Activated B cell treated with CpG ODN at 0.5 μM for 24 hours (primary cell): ENCODE measurements around the gene LRRC61. TPM values are rescaled to one million over a fixed set of nuclear protein-coding genes. Genes with fewer than 3 reads are reported as not detected.

Experiments used
- ATAC-seq: fragments of 200-7000 bp; cut with Tn5 transposase; one replicate; pipeline ENCODE4 v1.10.0; 2021; ENCODE audit warnings: low read depth, mild to moderate bottlenecking, moderate library complexity
- CTCF ChIA-PET: fragments of 350-600 bp; sonication (Branson Sonifier 250); formaldehyde crosslinking; loops from one replicate; lab custom pipeline; 2021; ENCODE audit warnings: antibody characterized with exemption; lab: Charles Lee
- POLR2A ChIA-PET: fragments of 350-600 bp; sonication (Branson Sonifier 250); formaldehyde crosslinking; loops from one replicate; lab custom pipeline; 2021; ENCODE audit warnings: antibody characterized with exemption; lab: Charles Lee
- DNase-seq: peaks from one replicate; pipeline ENCODE4 v3.0.0; 2022
- H3K27ac Mint-ChIP-seq: one replicate; pipeline ENCODE4 v1.8.0; 2020; ENCODE audit warnings: mixed read lengths
- H3K27me3 Mint-ChIP-seq: one replicate; pipeline ENCODE4 v1.8.0; 2021; ENCODE audit warnings: mixed read lengths
- H3K36me3 Mint-ChIP-seq: one replicate; pipeline ENCODE4 v1.8.0; 2021; ENCODE audit warnings: low read depth, mixed read lengths
- H3K4me1 Mint-ChIP-seq: one replicate; pipeline ENCODE4 v1.8.0; 2021; ENCODE audit warnings: mixed read lengths
- H3K4me3 Mint-ChIP-seq: one replicate; pipeline ENCODE4 v1.8.0; 2020; ENCODE audit warnings: mild to moderate bottlenecking, mixed read lengths
- H3K9me3 Mint-ChIP-seq: one replicate; pipeline ENCODE4 v1.8.0; 2020; ENCODE audit warnings: mixed read lengths
- intact Hi-C: fragments of 100-400 bp; cut with micrococcal nuclease; formaldehyde crosslinking; loops from one replicate; pipeline ENCODE4 v1.15.1; 2024
- total RNA-seq: library from RNA; stranded (reverse); gene quantifications from 2 replicates; pipeline ENCODE4 v1.2.3, GENCODE V29; 2022
- TF ChIP-seq, protein P1 (sequence below): fragments of 200-600 bp; IDR thresholded peaks from one replicate; pipeline ENCODE4 v1.8.0; 2022; ENCODE audit warnings: antibody characterized with exemption, mild to moderate bottlenecking

LRRC61 gene
- total RNA-seq, 1 donor from 2014 or later, result 11.0 TPM

DNA sequence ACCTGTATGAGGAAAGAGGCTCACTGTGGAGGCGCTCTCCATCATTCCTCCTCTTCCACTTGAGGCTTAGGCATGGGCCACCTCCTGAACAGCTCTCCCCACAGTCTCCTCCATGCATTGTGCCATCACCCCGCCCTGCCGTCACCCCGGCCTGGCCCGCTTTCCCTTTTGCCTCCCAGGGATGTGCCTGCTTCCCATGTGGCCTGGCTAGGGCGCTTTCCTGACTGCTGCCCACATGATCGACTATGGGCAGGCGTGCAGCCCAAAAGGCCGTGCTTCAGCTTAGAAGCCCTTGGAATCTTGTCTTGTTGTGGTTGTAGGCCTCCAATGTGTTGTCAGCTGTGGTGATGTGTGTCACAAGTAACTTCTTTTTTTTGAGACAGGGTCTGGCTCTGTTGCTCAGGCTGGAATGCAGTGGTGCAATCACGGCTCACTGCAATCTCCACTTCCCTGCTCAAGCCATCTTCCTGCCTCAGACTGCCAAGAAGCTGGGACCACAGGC is 2.0 kb downstream of the LRRC61 start:
- DNase-seq (no peak), ATAC-seq (no peak)
- Mint-ChIP-seq H3K4me3 (peak overlapping the region; percentile 93), H3K36me3 (peaks cover 44% of the 10 kb centered on the region), H3K27me3 (no peaks in the 10 kb centered on the region), H3K9me3 (no peaks in the 10 kb centered on the region), H3K4me1 (peaks cover 34% of the 10 kb centered on the region), H3K27ac (no peak overlapping the region)
- intact Hi-C loops, result loop anchor here (10.0 kb wide), 1 partner anchor 1190 kb away; the partner anchor contains the start of gene RHEB
- ChIA-PET CTCF (no interaction called here), POLR2A (no interaction called here)
- TF ChIP-seq, protein P1, sequence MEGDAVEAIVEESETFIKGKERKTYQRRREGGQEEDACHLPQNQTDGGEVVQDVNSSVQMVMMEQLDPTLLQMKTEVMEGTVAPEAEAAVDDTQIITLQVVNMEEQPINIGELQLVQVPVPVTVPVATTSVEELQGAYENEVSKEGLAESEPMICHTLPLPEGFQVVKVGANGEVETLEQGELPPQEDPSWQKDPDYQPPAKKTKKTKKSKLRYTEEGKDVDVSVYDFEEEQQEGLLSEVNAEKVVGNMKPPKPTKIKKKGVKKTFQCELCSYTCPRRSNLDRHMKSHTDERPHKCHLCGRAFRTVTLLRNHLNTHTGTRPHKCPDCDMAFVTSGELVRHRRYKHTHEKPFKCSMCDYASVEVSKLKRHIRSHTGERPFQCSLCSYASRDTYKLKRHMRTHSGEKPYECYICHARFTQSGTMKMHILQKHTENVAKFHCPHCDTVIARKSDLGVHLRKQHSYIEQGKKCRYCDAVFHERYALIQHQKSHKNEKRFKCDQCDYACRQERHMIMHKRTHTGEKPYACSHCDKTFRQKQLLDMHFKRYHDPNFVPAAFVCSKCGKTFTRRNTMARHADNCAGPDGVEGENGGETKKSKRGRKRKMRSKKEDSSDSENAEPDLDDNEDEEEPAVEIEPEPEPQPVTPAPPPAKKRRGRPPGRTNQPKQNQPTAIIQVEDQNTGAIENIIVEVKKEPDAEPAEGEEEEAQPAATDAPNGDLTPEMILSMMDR, result no peak

DNA sequence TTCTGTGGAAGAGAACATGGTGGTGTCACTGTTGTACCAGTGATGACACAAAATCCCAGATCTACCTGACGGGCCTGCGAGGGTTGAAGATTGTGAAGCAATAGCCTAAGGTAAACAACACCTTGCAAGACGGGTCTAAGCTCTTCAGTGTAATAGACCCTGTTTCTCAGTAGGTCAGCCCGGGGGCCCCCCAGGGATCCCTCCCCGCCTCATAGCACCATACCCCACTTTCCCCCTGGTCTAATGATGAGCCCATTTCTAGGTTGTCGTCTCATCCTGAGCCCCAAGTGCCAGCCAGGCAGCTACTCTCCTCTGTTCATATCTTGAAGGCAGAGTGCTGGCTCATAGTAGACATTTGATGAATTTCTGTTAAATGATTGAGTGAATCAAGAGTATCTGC is 2.7 kb downstream of the LRRC61 start:
- no peaks in the 10 kb centered on the region for H3K9me3 Mint-ChIP-seq

DNA sequence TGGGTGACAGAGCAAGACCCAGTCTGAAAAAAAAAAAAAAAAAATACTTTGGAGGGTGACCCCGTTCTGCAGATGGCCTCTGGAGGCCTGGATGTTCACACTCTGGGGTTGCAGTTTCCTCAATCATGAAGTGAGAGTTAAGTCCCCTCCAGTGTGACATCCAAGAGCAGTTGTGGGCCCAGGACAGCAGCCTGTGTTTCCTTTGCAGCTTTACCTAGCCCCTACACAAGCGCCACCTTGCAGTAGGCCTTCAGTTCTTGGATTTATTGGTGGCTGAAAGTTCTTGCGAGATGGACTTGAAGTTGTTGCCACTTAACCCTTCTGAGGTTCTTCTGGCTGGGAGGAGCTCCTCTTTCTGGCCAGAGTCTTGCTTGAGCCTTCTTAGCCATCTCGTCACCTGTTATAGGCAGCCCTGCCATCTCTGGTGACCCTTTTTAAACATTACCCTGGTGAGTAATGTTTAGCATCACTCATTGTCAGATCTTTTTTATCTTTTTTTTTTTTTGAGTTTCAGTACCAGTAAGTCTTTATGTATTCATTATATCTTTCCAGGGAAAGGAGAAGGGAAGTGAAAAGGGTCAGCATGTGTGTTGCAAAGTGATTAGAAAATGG is 3.6 kb downstream of the LRRC61 start:
- POLR2A ChIA-PET, result interaction anchor here (0.6 kb wide), 1 partner anchor 40 kb away, joined by 3 read pairs; no protein-coding TSS in a partner anchor
- TF ChIP-seq, protein P1, result no peak
- CTCF ChIA-PET, result no interaction called here
- H3K27ac Mint-ChIP-seq, result no peak overlapping the region
- intact Hi-C loops, result loop anchor here (10.0 kb wide), 1 partner anchor 1188 kb away; the partner anchor contains the start of gene RHEB
- ATAC-seq (no peak), DNase-seq (no peak)
- H3K36me3 Mint-ChIP-seq, result peaks cover 55% of the 10 kb centered on the region
- peaks cover 26% of the 10 kb centered on the region for H3K4me1 Mint-ChIP-seq
- H3K9me3 Mint-ChIP-seq, result no peaks in the 10 kb centered on the region
- H3K4me3 Mint-ChIP-seq, result no peak overlapping the region
- H3K27me3 Mint-ChIP-seq, result no peaks in the 10 kb centered on the region

More for the DNA sequence above, 2.7 kb downstream of the LRRC61 start:
- DNase-seq (no peak), ATAC-seq (no peak)
- ChIA-PET CTCF (no interaction called here), POLR2A (interaction anchor here (0.6 kb wide), 1 partner anchor 41 kb away, joined by 3 read pairs; no protein-coding TSS in a partner anchor)
- Mint-ChIP-seq H3K27me3 (no peaks in the 10 kb centered on the region), H3K4me3 (no peak overlapping the region), H3K27ac (no peak overlapping the region), H3K36me3 (peaks cover 49% of the 10 kb centered on the region), H3K4me1 (peaks cover 32% of the 10 kb centered on the region)
- TF ChIP-seq, protein P1, result no peak
- intact Hi-C loops, result loop anchor here (10.0 kb wide), 1 partner anchor 1189 kb away; the partner anchor contains the start of gene RHEB

DNA sequence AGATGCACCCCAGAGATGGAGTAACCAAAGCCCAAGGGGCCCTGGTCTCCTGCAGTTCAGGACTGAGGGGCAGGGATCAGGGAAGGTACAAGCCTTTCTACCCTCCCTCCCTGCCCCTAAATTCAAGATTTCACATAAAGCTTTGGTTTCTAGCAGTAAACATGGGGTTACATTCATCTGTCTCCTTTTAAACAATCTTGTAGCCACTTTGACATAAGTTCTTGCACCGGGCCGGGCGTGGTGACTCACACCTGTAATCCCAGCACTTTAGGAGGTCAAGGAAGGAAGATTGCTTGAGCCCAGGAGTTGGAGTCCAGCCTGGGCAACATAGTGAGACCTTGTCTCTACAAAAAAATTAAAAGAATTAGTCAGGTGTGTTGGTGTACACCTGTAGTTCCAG is 4.2 kb downstream of the LRRC61 start:
- TF ChIP-seq, protein P1, result no peak
- no peak for DNase-seq
- H3K4me1 Mint-ChIP-seq, result peaks cover 21% of the 10 kb centered on the region
- ChIA-PET CTCF (no interaction called here), POLR2A (no interaction called here)
- no peak overlapping the region for H3K4me3 Mint-ChIP-seq
- H3K27ac Mint-ChIP-seq, result no peak overlapping the region
- H3K9me3 Mint-ChIP-seq, result no peaks in the 10 kb centered on the region
- H3K36me3 Mint-ChIP-seq, result peaks cover 55% of the 10 kb centered on the region
- intact Hi-C loops, result loop anchor here (10.0 kb wide), 1 partner anchor 1187 kb away; the partner anchor contains the start of gene RHEB
- no peak for ATAC-seq
- H3K27me3 Mint-ChIP-seq, result no peaks in the 10 kb centered on the region

DNA sequence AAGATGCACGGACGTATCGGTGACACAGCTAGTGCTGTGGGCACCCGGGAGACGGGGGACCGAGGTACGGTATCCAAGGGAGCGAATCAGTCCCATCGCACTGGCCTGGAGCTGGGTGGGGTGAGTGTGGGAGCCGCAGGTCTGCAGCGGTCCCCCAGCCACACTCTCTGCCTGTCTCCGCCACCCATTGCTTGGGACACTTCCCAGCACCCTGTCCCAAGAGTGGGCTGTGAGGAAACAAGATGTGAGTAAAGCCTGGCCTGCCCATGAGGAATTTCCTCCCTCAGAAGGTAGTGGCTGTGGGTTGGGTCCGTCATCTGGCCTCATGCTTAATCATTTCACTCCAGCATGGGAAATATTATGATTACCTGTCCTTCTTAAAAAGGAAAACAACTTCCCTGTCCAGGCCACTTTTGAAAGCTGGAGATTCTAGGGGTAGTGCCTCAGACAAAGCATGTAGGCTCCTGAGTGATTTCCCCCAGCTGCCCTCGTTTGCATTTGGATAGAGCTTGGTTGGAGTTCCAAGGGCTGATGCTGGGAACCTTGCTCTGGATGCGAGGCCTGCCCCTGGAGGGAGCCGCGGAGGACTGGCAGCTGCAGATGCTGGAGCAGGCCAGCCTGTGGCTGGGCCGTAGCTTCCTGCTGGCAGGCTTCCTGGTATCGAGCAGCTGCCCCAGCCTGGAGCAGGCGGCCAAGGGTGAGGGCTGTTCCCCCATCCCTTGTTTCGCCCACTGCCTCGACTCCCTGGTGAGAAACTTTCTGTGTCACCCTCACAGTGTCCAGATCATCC is 6.4 kb downstream of the LRRC61 start:
- DNase-seq (no peak), ATAC-seq (no peak)
- TF ChIP-seq, protein P1, result no peak
- H3K27me3 Mint-ChIP-seq, result no peaks in the 10 kb centered on the region
- peaks cover 55% of the 10 kb centered on the region for H3K36me3 Mint-ChIP-seq
- H3K4me1 Mint-ChIP-seq, result peaks cover 4% of the 10 kb centered on the region
- intact Hi-C loops, result loop anchor here (10.0 kb wide), 1 partner anchor 1185 kb away; the partner anchor contains the start of gene RHEB
- H3K4me3 Mint-ChIP-seq, result no peak overlapping the region
- no peaks in the 10 kb centered on the region for H3K9me3 Mint-ChIP-seq
- no peak overlapping the region for H3K27ac Mint-ChIP-seq
- CTCF ChIA-PET, result no interaction called here
- POLR2A ChIA-PET, result no interaction called here
